B cell (primary cell): ENCODE data around the gene CD163. TPM values are rescaled to one million over a fixed set of nuclear protein-coding genes. Genes with fewer than 3 reads are reported as not detected.

ENCODE experiments used
- ATAC-seq: fragments of 200-7000 bp; cut with Tn5 transposase; one replicate; pipeline ENCODE4 v1.10.0; 2021; ENCODE audit warnings: low read depth, mild to moderate bottlenecking, moderate number of reproducible peaks, moderate library complexity
- CTCF ChIA-PET: fragments of 350-600 bp; sonication (Branson Sonifier 250); formaldehyde crosslinking; loops from one replicate; lab custom pipeline; 2021; ENCODE audit warnings: antibody characterized with exemption, inconsistent platforms; lab: Charles Lee
- POLR2A ChIA-PET: fragments of 350-600 bp; sonication (Branson Sonifier 250); formaldehyde crosslinking; loops from one replicate; lab custom pipeline; 2021; ENCODE audit warnings: antibody characterized with exemption; lab: Charles Lee
- DNase-seq: peaks from one replicate; pipeline ENCODE4 v3.0.0; 2013
- H2AFZ ChIP-seq: 2 replicates; pipeline ENCODE4 v1.6.1; 2012; ENCODE audit warnings: mild to moderate bottlenecking, low read depth, low read length; ENCODE audit not compliant: insufficient read depth, poor library complexity, severe bottlenecking
- H3K27ac ChIP-seq, 2 donors: 1 replicate in 1 of 2; 2 replicates in 1 of 2; pipeline ENCODE4 v1.5.1; 2012 to 2013; ENCODE audit warnings: low read length in 2 of 2, mild to moderate bottlenecking in 2 of 2, moderate library complexity in 1 of 2
- H3K27me3 ChIP-seq, 4 experiments: fragments of 200-600 bp in 1 of 4; sonication (generic) in 1 of 4; replicated peaks in 1 of 4; 1 replicate in 2 of 4; 2 replicates in 2 of 4; pipeline versions ENCODE4 v1.6.1 to v1.7.0; 2013 to 2016; ENCODE audit warnings: low read length in 3 of 4, mild to moderate bottlenecking in 2 of 4, mixed read lengths in 1 of 4, moderate library complexity in 1 of 4; ENCODE audit not compliant: insufficient read depth in 4 of 4, control insufficient read depth in 3 of 4; ENCODE audit errors: control extremely low read depth in 1 of 4
- H3K36me3 ChIP-seq, 2 experiments: replicated peaks in 1 of 2; 1 replicate in 1 of 2; 2 replicates in 1 of 2; pipeline versions ENCODE4 v1.6.1 to v1.7.1; 2013; ENCODE audit warnings: low read length in 1 of 2; ENCODE audit not compliant: insufficient read depth in 2 of 2, control insufficient read depth in 1 of 2; ENCODE audit errors: control extremely low read depth in 1 of 2, extremely low read depth in 1 of 2
- H3K4me1 ChIP-seq, 2 donors: fragments of 200-600 bp in 1 of 2; sonication (generic) in 1 of 2; 1 replicate in 1 of 2; 2 replicates in 1 of 2; pipeline versions ENCODE4 v1.5.1 to v1.6.1; 2013 to 2017; ENCODE audit warnings: low read length in 2 of 2; ENCODE audit not compliant: control insufficient read depth in 2 of 2, insufficient read depth in 2 of 2
- H3K4me2 ChIP-seq: replicated peaks from 2 replicates; pipeline ENCODE3; 2012; ENCODE audit warnings: mild to moderate bottlenecking, low read depth, low read length; ENCODE audit not compliant: poor library complexity, severe bottlenecking
- H3K4me3 ChIP-seq, 5 experiments: fragments of 200-600 bp in 1 of 5; sonication (generic) in 1 of 5; 1 replicate in 3 of 5; 2 replicates in 2 of 5; pipeline versions ENCODE4 v1.5.1 to v1.7.0; 2011 to 2016; ENCODE audit warnings: low read length in 4 of 5, mild to moderate bottlenecking in 4 of 5, low read depth in 2 of 5, control low read depth in 1 of 5, moderate library complexity in 1 of 5; ENCODE audit not compliant: insufficient read depth in 1 of 5; ENCODE audit errors: control extremely low read depth in 1 of 5, extremely low read depth in 1 of 5
- H3K79me2 ChIP-seq: fragments of 200-600 bp; sonication (generic); one replicate; pipeline ENCODE4 v1.6.0; 2016; ENCODE audit warnings: low read length; ENCODE audit not compliant: control insufficient read depth, insufficient read depth
- H3K9ac ChIP-seq: fragments of 200-600 bp; sonication (generic); 2 replicates; pipeline ENCODE4 v1.6.1; 2017; ENCODE audit warnings: mild to moderate bottlenecking, low read length, moderate library complexity
- H3K9me3 ChIP-seq, 3 donors: one replicate each; pipeline versions ENCODE4 v1.6.1 to v1.7.1; 2013; ENCODE audit warnings: low read length in 2 of 3; ENCODE audit not compliant: control insufficient read depth in 2 of 3, insufficient read depth in 1 of 3; ENCODE audit errors: control extremely low read depth in 1 of 3
- H4K20me1 ChIP-seq: 2 replicates; pipeline ENCODE4 v1.6.0; 2012; ENCODE audit warnings: mild to moderate bottlenecking, low read length; ENCODE audit not compliant: insufficient read depth, control insufficient read depth, poor library complexity, severe bottlenecking
- H3K27ac Mint-ChIP-seq: one replicate; pipeline ENCODE4 v1.8.0; 2021; ENCODE audit warnings: mixed read lengths
- H3K27me3 Mint-ChIP-seq: one replicate; pipeline ENCODE4 v1.8.0; 2021; ENCODE audit warnings: mixed read lengths
- H3K4me1 Mint-ChIP-seq: one replicate; pipeline ENCODE4 v1.8.0; 2021; ENCODE audit warnings: mixed read lengths
- H3K4me3 Mint-ChIP-seq: one replicate; pipeline ENCODE4 v1.8.0; 2021; ENCODE audit warnings: mixed read lengths
- H3K9me3 Mint-ChIP-seq: one replicate; pipeline ENCODE4 v1.8.0; 2022; ENCODE audit warnings: mixed read lengths; ENCODE audit not compliant: insufficient read depth
- CTCF ChIP-seq: fragments of 200-600 bp; IDR thresholded peaks from one replicate; pipeline ENCODE4 v1.8.0; 2022; ENCODE audit warnings: antibody characterized with exemption, mild to moderate bottlenecking
- EZH2 ChIP-seq: IDR thresholded peaks from 2 replicates; pipeline ENCODE4 v1.6.1; 2012; ENCODE audit warnings: borderline replicate concordance, low read depth, mild to moderate bottlenecking, moderate library complexity, low read length; ENCODE audit not compliant: insufficient read depth, poor library complexity, severe bottlenecking
- WGBS: methylation state at CpG from one replicate; pipeline ENCODE4 v1.1.5; 2013; ENCODE audit warnings: missing lambda C conversion rate; ENCODE audit not compliant: insufficient coverage; 5-methylcytosine and 5-hydroxymethylcytosine counted together
- intact Hi-C: fragments of 100-400 bp; cut with micrococcal nuclease; formaldehyde crosslinking; loops from one replicate; pipeline ENCODE4 v1.10.0; 2022
- polyA plus RNA-seq: library from polyadenylated mRNA; depleted of rRNA; stranded (reverse); fragments of >200 nt; gene quantifications from 2 replicates; pipeline ENCODE4 v1.2.3, GENCODE V29; 2012
- total RNA-seq, 2 donors: library from RNA; stranded (reverse); fragments of 120-200 nt in 1 of 2; gene quantifications; 1 replicate in 1 of 2; 2 replicates in 1 of 2; pipeline versions ENCODE4 v1.2.3 to v1.2.4, GENCODE V29; 2013 to 2022

The CD163 gene
- total and polyA plus RNA-seq, 2 donors (not counting 1 experiment from before 2014, with no cell fraction given), result 1.1 to 1.8 TPM

- Histone ChIP-seq H3K4me1 (no peaks in the 10 kb centered on the region), H3K27ac (no peak overlapping the region), H3K4me3 (no peak overlapping the region), H3K4me2 (no peak overlapping the region), H3K36me3 (no peaks in the 10 kb centered on the region), H3K79me2 (no peaks in the 10 kb centered on the region), H4K20me1 (no peaks in the 10 kb centered on the region), H3K9ac (no peak overlapping the region), H3K27me3 (no peaks in the 10 kb centered on the region), H3K9me3 (no peaks in the 10 kb centered on the region), H2AFZ (no peak overlapping the region)
- ATAC-seq (no peak), DNase-seq (no peak)
- WGBS, result 100% methylated on average over 1 of the region's 3 CpGs
- peaks cover 6% of the 10 kb centered on the region for H3K27me3 Mint-ChIP-seq
- H3K27ac Mint-ChIP-seq, result no peak overlapping the region
- POLR2A ChIA-PET, result no interaction called here
- CTCF ChIA-PET, result no interaction called here
- no peak overlapping the region for H3K4me3 Mint-ChIP-seq
- no peaks in the 10 kb centered on the region for H3K4me1 Mint-ChIP-seq
- TF ChIP-seq EZH2 (no peak), CTCF (no peak)
- intact Hi-C loops, result no loop called here
- no peaks in the 10 kb centered on the region for H3K9me3 Mint-ChIP-seq
Measured at GRCh38 chr12:7502612-7503011, 965 bp downstream of the CD163 start.

- Histone ChIP-seq H3K36me3 (no peaks in the 10 kb centered on the region), H3K79me2 (no peaks in the 10 kb centered on the region), H3K27ac (no peak overlapping the region), H3K4me1 (no peaks in the 10 kb centered on the region), H3K4me2 (no peak overlapping the region), H3K27me3 (peaks cover 0 to 3% (median 0%) of the 10 kb centered on the region in 4 experiments), H4K20me1 (no peaks in the 10 kb centered on the region), H2AFZ (no peak overlapping the region), H3K9ac (no peak overlapping the region), H3K4me3 (no peak overlapping the region), H3K9me3 (no peaks in the 10 kb centered on the region)
- TF ChIP-seq CTCF, result no peak
- TF ChIP-seq EZH2, result no peak
- DNase-seq (no peak), ATAC-seq (no peak)
- Mint-ChIP-seq H3K4me1 (no peaks in the 10 kb centered on the region), H3K9me3 (no peaks in the 10 kb centered on the region), H3K4me3 (no peak overlapping the region), H3K27me3 (peaks cover 6% of the 10 kb centered on the region), H3K27ac (no peak overlapping the region)
- POLR2A ChIA-PET, result no interaction called here
- CTCF ChIA-PET, result no interaction called here
- WGBS, result 92% methylated on average over 5 of the region's 6 CpGs
- intact Hi-C loops, result no loop called here
Measured at GRCh38 chr12:7501031-7501588, 2.5 kb downstream of the CD163 start.
